Gastrocnemius medialis (tissue), 4 donors: ENCODE measurements around the gene CAMK4. TPM values are rescaled to one million over a fixed set of nuclear protein-coding genes. Genes with fewer than 3 reads are reported as not detected.

Experiments
- ATAC-seq, 2 donors: fragments of 150-250 bp; one replicate each; pipeline ENCODE4 v1.9.1; 2016
- DNase-seq, 2 donors: peaks; one replicate each; pipeline ENCODE4 v3.0.0-alpha.2; 2019
- H3K27ac ChIP-seq, 4 donors: fragments of 200-600 bp; sonication (generic); 1 replicate in 1 of 4; 2 replicates in 3 of 4; pipeline ENCODE4 v1.5.1; 2016 to 2018; ENCODE audit warnings: mild to moderate bottlenecking in 2 of 4, moderate library complexity in 1 of 4
- H3K27me3 ChIP-seq, 3 donors: fragments of 200-600 bp; sonication (generic) in 2 of 3; 1 replicate in 1 of 3; 2 replicates in 2 of 3; pipeline versions ENCODE4 v1.5.1 to v1.6.0; 2016 to 2019; ENCODE audit warnings: mild to moderate bottlenecking in 1 of 3, moderate library complexity in 1 of 3
- H3K36me3 ChIP-seq, 2 donors: fragments of 200-600 bp; sonication (generic) in 1 of 2; one replicate each; pipeline ENCODE4 v1.5.1; 2017 to 2018
- H3K4me1 ChIP-seq, 2 donors: fragments of 200-600 bp; sonication (generic) in 1 of 2; one replicate each; pipeline ENCODE4 v1.5.1; 2016 to 2017; ENCODE audit warnings: mild to moderate bottlenecking in 2 of 2
- H3K4me3 ChIP-seq, 4 donors: fragments of 200-600 bp; sonication (generic) in 3 of 4; 1 replicate in 1 of 4; 2 replicates in 3 of 4; pipeline ENCODE4 v1.5.1; 2016 to 2019; ENCODE audit warnings: mild to moderate bottlenecking in 2 of 4
- H3K9me3 ChIP-seq, 3 donors: fragments of 200-600 bp; sonication (generic) in 2 of 3; 1 replicate in 1 of 3; 2 replicates in 2 of 3; pipeline ENCODE4 v1.5.1; 2016 to 2019
- POLR2A ChIP-seq, 2 donors: fragments of 450-650 bp; IDR thresholded peaks; one replicate each; pipeline ENCODE4 v1.6.1; 2017; ENCODE audit warnings: antibody characterized with exemption in 2 of 2, mild to moderate bottlenecking in 2 of 2, moderate library complexity in 2 of 2
- in situ Hi-C, 4 donors: fragments of 200-750 bp; cut with MboI; loops; one replicate each; pipeline versions ENCODE4 v1.15.0 to v1.8.0; 2017; ENCODE audit warnings: low sequenced_read_pairs in 4 of 4
- intact Hi-C: fragments of 100-400 bp; cut with DNase I; formaldehyde crosslinking; loops from one replicate; pipeline ENCODE4 v1.15.1; 2023; ENCODE audit warnings: low total_unique reads
- total RNA-seq, 4 donors: library from RNA; depleted of rRNA; stranded (reverse); fragments of >200 nt; gene quantifications; one replicate each; pipeline versions ENCODE4 v1.1.0 to v1.2.3, GENCODE V29; 2016
- TF ChIP-seq, protein P1 (sequence below), 5 experiments: fragments of 450-650 bp in 3 of 5; fragments of 200-600 bp in 2 of 5; sonication (generic) in 2 of 5; IDR thresholded peaks in 4 of 5; conservative IDR thresholded peaks in 1 of 5; 1 replicate in 4 of 5; 2 replicates in 1 of 5; pipeline ENCODE4 v1.5.1; 2016 to 2019; ENCODE audit warnings: antibody characterized with exemption in 5 of 5, mild to moderate bottlenecking in 3 of 5, moderate library complexity in 3 of 5

The CAMK4 gene
- total RNA-seq, 4 donors from 2014 or later = 0.27 to 1.0 (median 0.72) TPM

DNA sequence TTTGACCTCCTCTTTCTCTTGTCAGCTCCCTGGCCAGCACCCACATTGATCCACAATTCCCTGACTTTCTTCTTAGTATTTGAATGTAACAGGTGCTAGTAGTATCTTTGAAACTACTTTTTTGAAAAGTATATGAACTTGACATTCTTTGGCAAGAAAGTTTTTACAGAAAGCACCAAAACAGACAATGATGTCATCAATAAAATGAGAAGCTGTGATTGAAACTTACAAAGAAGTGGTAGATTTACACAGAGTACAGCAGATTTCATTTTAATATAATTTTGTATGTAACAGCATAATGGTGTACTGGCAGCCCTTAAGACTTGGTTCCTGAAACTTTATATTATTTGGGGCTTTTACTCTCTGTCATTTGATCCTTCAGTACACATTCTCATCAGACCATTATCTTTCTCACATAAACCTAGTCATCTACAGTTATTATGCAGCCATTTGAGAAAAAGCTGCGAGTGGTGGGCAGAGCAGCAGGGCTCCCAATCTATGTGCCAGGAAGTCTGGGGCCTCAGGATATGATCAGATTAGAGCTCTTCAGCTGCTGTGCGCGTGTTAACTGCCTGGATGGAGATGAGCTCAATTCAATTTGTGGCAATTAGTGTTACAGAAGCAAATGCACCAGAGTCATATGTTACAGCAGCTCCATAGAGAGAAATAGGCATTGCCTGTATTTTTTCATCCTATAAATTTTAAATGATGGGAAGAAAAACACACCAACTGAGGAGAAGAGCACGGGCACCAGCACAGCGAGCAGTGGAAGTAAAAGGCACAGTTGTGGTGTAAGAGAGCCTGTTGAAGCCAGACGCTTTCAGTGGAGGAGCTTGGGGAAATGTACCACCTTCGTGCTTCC is 162.0 kb downstream of the CAMK4 start:
- H3K27me3 ChIP-seq = no peaks in the 10 kb centered on the region
- intact Hi-C loops = no loop called here
- H3K36me3 ChIP-seq = no peaks in the 10 kb centered on the region
- no peaks in the 10 kb centered on the region for H3K4me1 ChIP-seq
- in situ Hi-C loops = no loop called here
- no peak for TF ChIP-seq POLR2A (IDR thresholded peaks at IDR 0.05)
- TF ChIP-seq, protein P1, sequence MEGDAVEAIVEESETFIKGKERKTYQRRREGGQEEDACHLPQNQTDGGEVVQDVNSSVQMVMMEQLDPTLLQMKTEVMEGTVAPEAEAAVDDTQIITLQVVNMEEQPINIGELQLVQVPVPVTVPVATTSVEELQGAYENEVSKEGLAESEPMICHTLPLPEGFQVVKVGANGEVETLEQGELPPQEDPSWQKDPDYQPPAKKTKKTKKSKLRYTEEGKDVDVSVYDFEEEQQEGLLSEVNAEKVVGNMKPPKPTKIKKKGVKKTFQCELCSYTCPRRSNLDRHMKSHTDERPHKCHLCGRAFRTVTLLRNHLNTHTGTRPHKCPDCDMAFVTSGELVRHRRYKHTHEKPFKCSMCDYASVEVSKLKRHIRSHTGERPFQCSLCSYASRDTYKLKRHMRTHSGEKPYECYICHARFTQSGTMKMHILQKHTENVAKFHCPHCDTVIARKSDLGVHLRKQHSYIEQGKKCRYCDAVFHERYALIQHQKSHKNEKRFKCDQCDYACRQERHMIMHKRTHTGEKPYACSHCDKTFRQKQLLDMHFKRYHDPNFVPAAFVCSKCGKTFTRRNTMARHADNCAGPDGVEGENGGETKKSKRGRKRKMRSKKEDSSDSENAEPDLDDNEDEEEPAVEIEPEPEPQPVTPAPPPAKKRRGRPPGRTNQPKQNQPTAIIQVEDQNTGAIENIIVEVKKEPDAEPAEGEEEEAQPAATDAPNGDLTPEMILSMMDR (IDR thresholded peaks at IDR 0.05 in 4 of 5, conservative IDR thresholded peaks at IDR 0.05 in 1 of 5) = no peak
- ATAC-seq = no peak
- H3K4me3 ChIP-seq = no peak overlapping the region
- no peaks in the 10 kb centered on the region for H3K9me3 ChIP-seq
- H3K27ac ChIP-seq = no peak overlapping the region
- DNase-seq = no peak

DNA sequence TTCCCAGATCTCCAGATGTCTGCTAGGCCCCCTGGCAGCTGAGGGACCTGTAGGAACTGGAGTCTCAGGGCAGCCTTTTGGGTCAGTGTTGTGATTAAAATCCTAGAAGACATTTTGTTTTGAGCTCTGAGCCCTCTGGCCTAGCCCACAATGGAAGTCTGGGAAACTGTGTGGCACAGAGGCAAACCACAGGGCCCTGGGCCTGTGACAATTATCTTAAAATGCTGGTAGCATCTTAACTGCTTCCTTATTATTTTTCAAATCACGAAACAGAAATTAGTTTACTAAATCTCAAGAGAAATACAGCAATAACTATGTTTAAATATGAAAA is 162.6 kb downstream of the CAMK4 start:
- ATAC-seq (no peak), DNase-seq (no peak)
- H3K4me1 ChIP-seq = no peaks in the 10 kb centered on the region
- no peaks in the 10 kb centered on the region for H3K36me3 ChIP-seq
- no peaks in the 10 kb centered on the region for H3K9me3 ChIP-seq
- no peak overlapping the region for H3K27ac ChIP-seq
- no peak for TF ChIP-seq POLR2A (IDR thresholded peaks at IDR 0.05)
- TF ChIP-seq, protein P1 (IDR thresholded peaks at IDR 0.05 in 4 of 5, conservative IDR thresholded peaks at IDR 0.05 in 1 of 5) = no peak
- no peak overlapping the region for H3K4me3 ChIP-seq
- intact Hi-C loops (no loop called here), in situ Hi-C loops (no loop called here)
- no peaks in the 10 kb centered on the region for H3K27me3 ChIP-seq

DNA sequence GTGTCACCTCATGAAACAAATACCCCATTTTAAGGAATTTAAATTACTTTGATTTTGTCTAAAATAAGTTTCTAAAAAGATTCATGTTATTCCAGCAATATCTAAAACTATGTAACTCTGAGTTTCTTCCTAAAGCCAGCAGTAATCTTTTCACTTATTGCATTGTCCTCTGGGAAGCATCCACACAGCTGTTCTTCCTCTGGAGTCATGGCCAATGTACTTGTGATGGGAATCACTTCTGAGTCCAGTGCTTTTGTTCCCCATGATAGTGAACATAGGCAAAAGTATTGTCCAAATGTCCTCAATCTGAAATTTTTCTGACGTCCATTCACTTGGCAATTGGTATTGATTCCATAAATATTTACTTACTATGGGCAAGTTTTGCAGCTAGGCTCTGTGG is 163.2 kb downstream of the CAMK4 start:
- ATAC-seq (no peak), DNase-seq (no peak)
- Histone ChIP-seq H3K27me3 (no peaks in the 10 kb centered on the region), H3K27ac (no peak overlapping the region), H3K4me1 (no peaks in the 10 kb centered on the region), H3K4me3 (no peak overlapping the region), H3K9me3 (no peaks in the 10 kb centered on the region), H3K36me3 (no peaks in the 10 kb centered on the region)
- in situ Hi-C loops (no loop called here), intact Hi-C loops (no loop called here)
- TF ChIP-seq, protein P1 (IDR thresholded peaks at IDR 0.05 in 4 of 5, conservative IDR thresholded peaks at IDR 0.05 in 1 of 5) = no peak
- no peak for TF ChIP-seq POLR2A (IDR thresholded peaks at IDR 0.05)

DNA sequence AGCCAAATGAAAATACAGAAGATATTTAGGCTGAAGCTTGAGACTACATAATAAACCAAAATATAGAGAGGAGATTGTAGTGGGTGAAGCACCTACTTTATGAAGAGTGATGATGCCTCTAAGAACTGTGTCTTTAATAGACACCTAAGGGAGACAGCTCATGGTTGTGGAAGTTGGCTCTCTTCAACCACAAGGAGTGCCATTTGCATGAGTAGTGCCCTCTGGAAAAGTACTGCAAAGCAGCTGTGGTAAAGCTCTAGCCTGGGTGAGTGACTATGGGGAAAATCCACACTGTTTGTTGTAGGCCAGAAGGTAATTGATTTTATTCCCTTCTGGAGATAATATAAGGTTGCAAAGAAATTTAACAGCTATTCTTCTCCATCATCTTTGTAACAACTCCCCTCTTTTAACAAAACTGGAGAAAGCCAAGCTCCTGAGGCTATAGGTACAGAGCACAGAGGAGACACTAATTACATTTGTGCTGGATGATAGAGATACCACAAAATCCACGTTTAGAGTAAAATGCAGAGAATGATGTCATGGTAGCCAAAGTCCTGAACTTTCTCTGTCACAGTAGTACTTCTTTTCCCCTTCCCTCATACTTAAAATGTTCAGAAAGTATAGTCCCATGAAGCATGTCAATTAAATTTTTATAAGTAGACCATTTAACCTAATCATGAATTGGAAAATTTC is 165.4 kb downstream of the CAMK4 start:
- ATAC-seq (no peak), DNase-seq (no peak)
- in situ Hi-C loops = no loop called here

More for the DNA sequence above, 165.4 kb downstream of the CAMK4 start:
- TF ChIP-seq POLR2A (IDR thresholded peaks at IDR 0.05) = no peak
- TF ChIP-seq, protein P1 (IDR thresholded peaks at IDR 0.05 in 4 of 5, conservative IDR thresholded peaks at IDR 0.05 in 1 of 5) = no peak
- H3K9me3 ChIP-seq = no peaks in the 10 kb centered on the region
- no peak overlapping the region for H3K27ac ChIP-seq
- intact Hi-C loops = no loop called here
- H3K36me3 ChIP-seq = no peaks in the 10 kb centered on the region
- H3K4me1 ChIP-seq = no peaks in the 10 kb centered on the region
- H3K27me3 ChIP-seq = no peaks in the 10 kb centered on the region
- no peak overlapping the region for H3K4me3 ChIP-seq
